GM19351 (cell line): ENCODE data around the gene GANAB.
"Not testable (repeated sequence)": the region's sequence is repeated elsewhere in the genome, so short reads cannot be mapped to it uniquely, and the experiment has no call there.

Experiments
- ATAC-seq: cut with Tn5 transposase; IDR thresholded peaks from one replicate; pipeline ENCODE4 v1.9.1; 2021; ENCODE audit warnings: mild to moderate bottlenecking, moderate library complexity; ENCODE audit not compliant: unreplicated experiment

Gene GANAB

GRCh38 chr11:62603072-62603408 lies 43.4 kb downstream of the GANAB start:
- no peak for ATAC-seq

- ATAC-seq, result no peak
These were observed 44.0 kb downstream of the GANAB start for GRCh38 chr11:62602141-62603071.

GRCh38 chr11:62601372-62602140 lies 44.9 kb downstream of the GANAB start, which contains the start of gene MTA2:
MTA2 (minus strand) TSS chr11:62601865; CDS start chr11:62601450, 415 bp downstream.
- ATAC-seq, result peak; percentile 72

GRCh38 chr11:62601122-62601371 lies 45.4 kb downstream of the GANAB start:
- no peak for ATAC-seq

- no peak for ATAC-seq
These were observed 45.9 kb downstream of the GANAB start for GRCh38 chr11:62600367-62601121.

GRCh38 chr11:62599901-62600300 lies 46.5 kb downstream of the GANAB start:
- ATAC-seq, result no peak

- ATAC-seq, result peak; percentile 68
These were observed 47.2 kb downstream of the GANAB start for GRCh38 chr11:62599069-62599696.

- no peak for ATAC-seq
These were observed 51.3 kb downstream of the GANAB start for GRCh38 chr11:62595124-62595523.

GRCh38 chr11:62593434-62594044 lies 52.9 kb downstream of the GANAB start:
- ATAC-seq, result no peak

GRCh38 chr11:62592989-62593421 lies 53.4 kb downstream of the GANAB start:
- ATAC-seq, result no peak

- peak; percentile 5 for ATAC-seq
These were observed 54.1 kb downstream of the GANAB start for GRCh38 chr11:62592146-62592815.

GRCh38 chr11:62591448-62592145 lies 54.8 kb downstream of the GANAB start, which contains the start of gene TUT1:
TUT1 (minus strand) TSS chr11:62591523; CDS start chr11:62591485, 38 bp downstream.
- ATAC-seq, result peak; percentile 86

- no peak for ATAC-seq
These were observed 57.3 kb downstream of the GANAB start for GRCh38 chr11:62588966-62589637.

- ATAC-seq, result not testable (repeated sequence)
These were observed 61.1 kb downstream of the GANAB start for GRCh38 chr11:62585356-62585755.

- ATAC-seq, result not testable (repeated sequence)
These were observed 64.7 kb downstream of the GANAB start for GRCh38 chr11:62581735-62582134.

- ATAC-seq, result no peak
These were observed 65.3 kb downstream of the GANAB start for GRCh38 chr11:62580959-62581715.

GRCh38 chr11:62579252-62579651 lies 67.2 kb downstream of the GANAB start:
- no peak for ATAC-seq

- ATAC-seq, result no peak
These were observed 67.9 kb downstream of the GANAB start for GRCh38 chr11:62578541-62578940.
